Tibial nerve (tissue), 4 donors: ENCODE data around the gene ARMH2.

ENCODE experiments used
- EP300 ChIP-seq, 2 donors: sonication (generic); formaldehyde crosslinking; IDR thresholded peaks; one replicate each; pipeline ENCODE4 v1.6.1; 2017; ENCODE audit warnings: antibody characterized with exemption in 2 of 2, mild to moderate bottlenecking in 1 of 2
- POLR2A ChIP-seq, 2 donors: fragments of 450-650 bp; IDR thresholded peaks; one replicate each; pipeline ENCODE4 v1.6.1; 2017; ENCODE audit warnings: antibody characterized with exemption in 2 of 2, mild to moderate bottlenecking in 2 of 2, moderate library complexity in 2 of 2
- TF ChIP-seq, protein P1 (sequence below), 5 experiments: fragments of 200-600 bp in 3 of 5; fragments of 450-650 bp in 2 of 5; sonication (generic) in 3 of 5; IDR thresholded peaks; one replicate each; pipeline ENCODE4 v1.5.1; 2016 to 2019; ENCODE audit warnings: antibody characterized with exemption in 5 of 5, mild to moderate bottlenecking in 3 of 5, moderate library complexity in 2 of 5

- TF ChIP-seq POLR2A (IDR thresholded peaks at IDR 0.05) (no peak), EP300 (IDR thresholded peaks at IDR 0.05) (no peak)
- TF ChIP-seq, protein P1, sequence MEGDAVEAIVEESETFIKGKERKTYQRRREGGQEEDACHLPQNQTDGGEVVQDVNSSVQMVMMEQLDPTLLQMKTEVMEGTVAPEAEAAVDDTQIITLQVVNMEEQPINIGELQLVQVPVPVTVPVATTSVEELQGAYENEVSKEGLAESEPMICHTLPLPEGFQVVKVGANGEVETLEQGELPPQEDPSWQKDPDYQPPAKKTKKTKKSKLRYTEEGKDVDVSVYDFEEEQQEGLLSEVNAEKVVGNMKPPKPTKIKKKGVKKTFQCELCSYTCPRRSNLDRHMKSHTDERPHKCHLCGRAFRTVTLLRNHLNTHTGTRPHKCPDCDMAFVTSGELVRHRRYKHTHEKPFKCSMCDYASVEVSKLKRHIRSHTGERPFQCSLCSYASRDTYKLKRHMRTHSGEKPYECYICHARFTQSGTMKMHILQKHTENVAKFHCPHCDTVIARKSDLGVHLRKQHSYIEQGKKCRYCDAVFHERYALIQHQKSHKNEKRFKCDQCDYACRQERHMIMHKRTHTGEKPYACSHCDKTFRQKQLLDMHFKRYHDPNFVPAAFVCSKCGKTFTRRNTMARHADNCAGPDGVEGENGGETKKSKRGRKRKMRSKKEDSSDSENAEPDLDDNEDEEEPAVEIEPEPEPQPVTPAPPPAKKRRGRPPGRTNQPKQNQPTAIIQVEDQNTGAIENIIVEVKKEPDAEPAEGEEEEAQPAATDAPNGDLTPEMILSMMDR (IDR thresholded peaks at IDR 0.05), result no peak
Measured at GRCh38 chr6:24760210-24760609, 38.5 kb downstream of the ARMH2 start.
